HCT116 (cell line): ENCODE measurements around the gene CRIM1. TPM values are rescaled to one million over a fixed set of nuclear protein-coding genes. Genes with fewer than 3 reads are reported as not detected.

Experiments used
- ATAC-seq: fragments of 200-7000 bp; cut with Tn5 transposase; 2 replicates; pipeline ENCODE4 v1.9.1; 2020; ENCODE audit warnings: mild to moderate bottlenecking, moderate library complexity
- BruUV-seq: library from RNA; stranded (reverse); fragments of 400-500 nt; replicated peaks from 2 replicates; lab custom pipeline; 2021; lab: Mats Ljungman, UMichigan
- CTCF ChIA-PET: fragments of 300-600 bp; sonication (Branson Sonifier 250); formaldehyde crosslinking; loops from one replicate; lab custom pipeline; 2021; ENCODE audit warnings: antibody characterized with exemption; lab: Charles Lee
- POLR2A ChIA-PET: fragments of 300-600, 350-600 bp; sonication (Branson Sonifier 250); formaldehyde crosslinking; loops from one replicate; lab custom pipeline; 2021; ENCODE audit warnings: antibody characterized with exemption; lab: Charles Lee
- RAD21 ChIA-PET, 2 experiments: fragments of 300-600 bp; sonication (Branson Sonifier 250); formaldehyde crosslinking; loops; one replicate each; lab custom pipeline; 2023; ENCODE audit warnings: low total read pairs in 2 of 2; ENCODE audit not compliant: uncharacterized antibody in 2 of 2, unreplicated experiment in 2 of 2, low non-redundant PET in 1 of 2; lab: Charles Lee
- DNase-seq: peaks from one replicate; pipeline ENCODE4 v3.0.0-alpha.2; 2010; ENCODE audit warnings: low read depth, low spot score
- H2AFZ ChIP-seq: fragments of 200-600 bp; shearing (Covaris generic), sonication (generic); 2 replicates; pipeline ENCODE4 v1.6.1; 2017; ENCODE audit warnings: low read depth, mixed run types, mixed read lengths, antibody characterized with exemption, low read length; ENCODE audit not compliant: poor library complexity, severe bottlenecking
- H3K27ac ChIP-seq: 2 replicates; pipeline ENCODE4 v1.5.1; 2012; ENCODE audit warnings: low read depth, low read length
- H3K27me3 ChIP-seq: fragments of 200-600 bp; sonication (generic); 2 replicates; pipeline ENCODE4 v1.6.1; 2016; ENCODE audit warnings: mixed run types, low read length, mixed read lengths; ENCODE audit not compliant: insufficient read depth
- H3K36me3 ChIP-seq, 2 experiments: fragments of 200-500 bp in 1 of 2; fragments of 200-600 bp in 1 of 2; sonication (Bioruptor generic) in 1 of 2; sonication (generic) in 1 of 2; 2 replicates each; pipeline versions ENCODE4 v1.5.1 to v1.6.1; 2014 to 2016; ENCODE audit warnings: low read length in 2 of 2, inconsistent platforms in 1 of 2, mixed read lengths in 1 of 2, mixed run types in 1 of 2; ENCODE audit not compliant: insufficient read depth in 2 of 2, control insufficient read depth in 1 of 2
- H3K4me1 ChIP-seq, 2 experiments: fragments of 200-600 bp in 1 of 2; sonication (generic) in 1 of 2; 2 replicates each; pipeline versions ENCODE4 v1.5.1 to v1.6.1; 2012 to 2017; ENCODE audit warnings: low read length in 2 of 2, inconsistent platforms in 1 of 2, mild to moderate bottlenecking in 1 of 2, mixed read lengths in 1 of 2, mixed run types in 1 of 2, moderate library complexity in 1 of 2; ENCODE audit not compliant: insufficient read depth in 2 of 2, control insufficient read depth in 1 of 2
- H3K4me2 ChIP-seq: fragments of 200-600 bp; sonication (generic); 2 replicates; pipeline ENCODE4 v1.6.1; 2017; ENCODE audit warnings: mixed run types, low read length, mixed read lengths
- H3K4me3 ChIP-seq, 2 experiments: fragments of 200-600 bp in 1 of 2; sonication (generic) in 1 of 2; replicated peaks in 1 of 2; 2 replicates each; pipeline ENCODE4 v1.5.1; 2011 to 2016; ENCODE audit warnings: low read length in 2 of 2, control low read depth in 1 of 2, low read depth in 1 of 2, mild to moderate bottlenecking in 1 of 2, mixed read lengths in 1 of 2, mixed run types in 1 of 2
- H3K79me2 ChIP-seq: fragments of 200-600 bp; sonication (generic); 2 replicates; pipeline ENCODE4 v1.6.1; 2017; ENCODE audit warnings: mild to moderate bottlenecking, mixed run types, low read length, moderate library complexity, mixed read lengths; ENCODE audit not compliant: insufficient read depth
- H3K9ac ChIP-seq: fragments of 200-600 bp; sonication (generic); 2 replicates; pipeline ENCODE4 v1.6.1; 2016; ENCODE audit warnings: low read length, mixed read lengths
- H3K9me2 ChIP-seq: fragments of 200-600 bp; sonication (generic), shearing (Covaris generic); 2 replicates; pipeline ENCODE4 v1.6.1; 2017; ENCODE audit warnings: mixed run types, mild to moderate bottlenecking, moderate library complexity; ENCODE audit not compliant: insufficient read depth
- H3K9me3 ChIP-seq, 2 experiments: fragments of 200-500 bp in 1 of 2; fragments of 200-600 bp in 1 of 2; sonication (Bioruptor generic) in 1 of 2; sonication (generic) in 1 of 2; 2 replicates each; pipeline ENCODE4 v1.6.1; 2014 to 2017; ENCODE audit warnings: low read length in 2 of 2, mixed read lengths in 2 of 2, inconsistent platforms in 1 of 2, low read depth in 1 of 2, mild to moderate bottlenecking in 1 of 2, mixed run types in 1 of 2, moderate library complexity in 1 of 2; ENCODE audit not compliant: control insufficient read depth in 1 of 2, insufficient read depth in 1 of 2
- H4K20me1 ChIP-seq: fragments of 200-600 bp; sonication (generic), shearing (Covaris generic); 2 replicates; pipeline ENCODE4 v1.6.1; 2017; ENCODE audit warnings: mixed run types, mild to moderate bottlenecking, moderate library complexity; ENCODE audit not compliant: insufficient read depth
- FOSL1 ChIP-seq: IDR thresholded peaks from 2 replicates; pipeline ENCODE4 v1.6.1; 2012; ENCODE audit warnings: low read depth
- MAX ChIP-seq: IDR thresholded peaks from 2 replicates; pipeline ENCODE4 v1.6.1; 2012
- REST ChIP-seq: IDR thresholded peaks from 2 replicates; pipeline ENCODE4 v1.6.1; 2012; ENCODE audit warnings: low read depth
- SIN3A ChIP-seq: IDR thresholded peaks from 2 replicates; pipeline ENCODE4 v1.6.1; 2012; ENCODE audit warnings: low read depth
- ZBTB33 ChIP-seq: IDR thresholded peaks from 2 replicates; pipeline ENCODE4 v1.6.1; 2011; ENCODE audit warnings: mild to moderate bottlenecking, low read length, moderate library complexity; ENCODE audit not compliant: insufficient replicate concordance; ENCODE audit errors: extremely low read depth
- intact Hi-C: fragments of 100-400 bp; cut with micrococcal nuclease; formaldehyde crosslinking; loops from 2 replicates; pipeline ENCODE4 v1.10.0; 2022
- total RNA-seq: library from RNA; stranded (reverse); gene quantifications from one replicate; pipeline ENCODE4 v1.2.1, GENCODE V29; 2021; ENCODE audit not compliant: unreplicated experiment

CRIM1 gene
- total RNA-seq, 1 experiment from 2014 or later, result 27.2 TPM

- ChIA-PET RAD21 (no interaction called here), CTCF (no interaction called here), POLR2A (no interaction called here)
- Histone ChIP-seq H3K4me3 (no peak overlapping the region), H3K4me2 (peak overlapping the region; percentile 73; the same call in 1 of the 2 replicates), H3K27me3 (no peaks in the 10 kb centered on the region), H2AFZ (no peak overlapping the region), H3K4me1 (peaks cover 23 to 41% of the 10 kb centered on the region in 2 experiments), H3K9me2 (no peaks in the 10 kb centered on the region), H3K9ac (no peak overlapping the region; the same call in 1 of the 2 replicates), H3K79me2 (peaks cover 19% of the 10 kb centered on the region), H4K20me1 (0 out of 2 replicates have a peak, but pooled peaks cover 5% of the 10 kb centered on the region), H3K27ac (no peak overlapping the region), H3K9me3 (no peaks in the 10 kb centered on the region), H3K36me3 (no peaks in the 10 kb centered on the region)
- DNase-seq (no peak), ATAC-seq (no peak)
- intact Hi-C loops, result no loop called here
- BruUV-seq, result no TSS peak
- TF ChIP-seq MAX (no peak), SIN3A (no peak), FOSL1 (no peak), ZBTB33 (no peak), REST (no peak)
These were observed 49.6 kb downstream of the CRIM1 start for GRCh38 chr2:36405183-36405582.
